ENCODE data around the gene PLEKHG4. TPM values are rescaled to one million over a fixed set of nuclear protein-coding genes. Genes with fewer than 3 reads are reported as not detected.
A peak's percentile ranks its signal among the peaks of the same experiment; 100 is the strongest.

Gene PLEKHG4
- total RNA-seq, 1 experiment from 2014 or later, result 14.0 TPM

DNA sequence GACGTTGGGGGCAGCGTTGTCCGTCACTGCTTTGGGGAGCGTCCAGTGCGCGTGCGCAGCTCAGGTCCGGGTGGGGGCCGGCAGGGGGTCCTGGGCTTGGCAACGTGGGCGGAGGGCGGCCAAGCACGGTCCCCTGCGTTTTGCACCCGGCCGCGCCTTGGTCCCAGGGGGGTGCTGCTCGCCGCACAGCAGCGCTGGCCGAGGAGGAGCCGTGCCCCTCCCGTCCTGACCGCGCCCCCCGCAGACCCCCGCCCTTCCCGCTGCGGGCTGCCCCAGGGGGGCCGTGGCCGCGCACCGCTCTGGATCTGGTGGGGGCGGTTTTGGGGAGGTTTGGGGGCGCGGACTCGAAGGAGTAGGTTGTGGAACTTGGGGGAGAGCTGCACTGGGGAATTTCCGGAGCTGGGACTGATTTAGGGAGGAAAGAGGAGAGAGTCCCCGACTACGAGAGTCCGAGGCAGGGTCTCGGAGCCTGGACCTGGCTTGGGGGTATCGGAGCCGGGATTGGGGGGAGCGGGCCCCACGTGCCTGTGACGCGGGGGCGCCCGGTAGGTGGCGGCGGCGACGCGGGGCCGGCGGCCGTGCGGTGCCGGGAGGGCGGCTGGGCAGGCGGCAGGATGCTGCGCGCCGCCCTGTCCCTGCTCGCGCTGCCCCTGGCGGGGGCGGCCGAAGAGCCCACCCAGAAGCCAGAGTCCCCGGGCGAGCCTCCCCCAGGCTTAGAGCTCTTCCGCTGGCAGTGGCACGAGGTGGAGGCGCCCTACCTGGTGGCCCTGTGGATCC, 30.7 kb upstream of the PLEKHG4 start, which contains the start of gene SLC9A5:
Gene SLC9A5 (plus strand): TSS at position 579 of the 777 bp plus-strand sequence. CDS start 36 bp downstream, at position 615.
- H2AFZ ChIP-seq, result peak within 1 kb of the TSS; percentile 77
- H3K27ac ChIP-seq, result no peak within 1 kb of the TSS
- DNase-seq, result peak in 1 of 2 experiments; percentile 23
- no peaks in the 10 kb centered on the region for H4K20me1 ChIP-seq (ENCODE audit: insufficient read depth)
- POLR2A ChIA-PET (ENCODE audit: unreplicated experiment), result interaction anchor here (0.8 kb wide), 1 partner anchor 718 kb away, joined by 6 read pairs; no protein-coding TSS in a partner anchor
- no peaks in the 10 kb centered on the region for H3K9me3 ChIP-seq (ENCODE audit: insufficient read depth, low read depth)
- H3K79me2 ChIP-seq (ENCODE audit: low read depth), result peaks cover 21% of the 10 kb centered on the region
- intact Hi-C loops (cut with micrococcal nuclease; ENCODE audit: unreplicated experiment), result loop anchor here (5.0 to 10.0 kb wide), 2 partner anchors 76 to 986 kb away; partner anchors contain the start of genes ESRP2 and NOL3
- H3K36me3 ChIP-seq (ENCODE audit: low read depth), result no peaks in the 10 kb centered on the region
- no peaks in the 10 kb centered on the region; the same call in 1 of the 2 replicates for H3K27me3 ChIP-seq (ENCODE audit: insufficient read depth, low read depth)
- peak within 1 kb of the TSS; percentile 87 for H3K4me2 ChIP-seq
- TF ChIP-seq EZH2 (IDR thresholded peaks at IDR 0.05; ENCODE audit: low read depth), result no peak
- TF ChIP-seq, protein P1, sequence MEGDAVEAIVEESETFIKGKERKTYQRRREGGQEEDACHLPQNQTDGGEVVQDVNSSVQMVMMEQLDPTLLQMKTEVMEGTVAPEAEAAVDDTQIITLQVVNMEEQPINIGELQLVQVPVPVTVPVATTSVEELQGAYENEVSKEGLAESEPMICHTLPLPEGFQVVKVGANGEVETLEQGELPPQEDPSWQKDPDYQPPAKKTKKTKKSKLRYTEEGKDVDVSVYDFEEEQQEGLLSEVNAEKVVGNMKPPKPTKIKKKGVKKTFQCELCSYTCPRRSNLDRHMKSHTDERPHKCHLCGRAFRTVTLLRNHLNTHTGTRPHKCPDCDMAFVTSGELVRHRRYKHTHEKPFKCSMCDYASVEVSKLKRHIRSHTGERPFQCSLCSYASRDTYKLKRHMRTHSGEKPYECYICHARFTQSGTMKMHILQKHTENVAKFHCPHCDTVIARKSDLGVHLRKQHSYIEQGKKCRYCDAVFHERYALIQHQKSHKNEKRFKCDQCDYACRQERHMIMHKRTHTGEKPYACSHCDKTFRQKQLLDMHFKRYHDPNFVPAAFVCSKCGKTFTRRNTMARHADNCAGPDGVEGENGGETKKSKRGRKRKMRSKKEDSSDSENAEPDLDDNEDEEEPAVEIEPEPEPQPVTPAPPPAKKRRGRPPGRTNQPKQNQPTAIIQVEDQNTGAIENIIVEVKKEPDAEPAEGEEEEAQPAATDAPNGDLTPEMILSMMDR (conservative IDR thresholded peaks at IDR 0.05), result no peak; the same call in 1 of the 2 replicates
- H3K4me1 ChIP-seq (replicated peaks; ENCODE audit: insufficient read depth), result peaks cover 32% of the 10 kb centered on the region
- no TSS peak for BruUV-seq (replicated peaks)
- CTCF ChIA-PET, result interaction anchor here (0.9 kb wide), 1 partner anchor 34 kb away, joined by 3 read pairs; no protein-coding TSS in a partner anchor
- no peaks in the 10 kb centered on the region for H3K9me2 ChIP-seq (ENCODE audit: insufficient read depth)
- peaks cover 42% of the 10 kb centered on the region; the same call in 1 of the 2 replicates for H3F3A ChIP-seq (ENCODE audit: insufficient read depth, low read depth)
- peak within 1 kb of the TSS; percentile 90 for H3K4me3 ChIP-seq

DNA sequence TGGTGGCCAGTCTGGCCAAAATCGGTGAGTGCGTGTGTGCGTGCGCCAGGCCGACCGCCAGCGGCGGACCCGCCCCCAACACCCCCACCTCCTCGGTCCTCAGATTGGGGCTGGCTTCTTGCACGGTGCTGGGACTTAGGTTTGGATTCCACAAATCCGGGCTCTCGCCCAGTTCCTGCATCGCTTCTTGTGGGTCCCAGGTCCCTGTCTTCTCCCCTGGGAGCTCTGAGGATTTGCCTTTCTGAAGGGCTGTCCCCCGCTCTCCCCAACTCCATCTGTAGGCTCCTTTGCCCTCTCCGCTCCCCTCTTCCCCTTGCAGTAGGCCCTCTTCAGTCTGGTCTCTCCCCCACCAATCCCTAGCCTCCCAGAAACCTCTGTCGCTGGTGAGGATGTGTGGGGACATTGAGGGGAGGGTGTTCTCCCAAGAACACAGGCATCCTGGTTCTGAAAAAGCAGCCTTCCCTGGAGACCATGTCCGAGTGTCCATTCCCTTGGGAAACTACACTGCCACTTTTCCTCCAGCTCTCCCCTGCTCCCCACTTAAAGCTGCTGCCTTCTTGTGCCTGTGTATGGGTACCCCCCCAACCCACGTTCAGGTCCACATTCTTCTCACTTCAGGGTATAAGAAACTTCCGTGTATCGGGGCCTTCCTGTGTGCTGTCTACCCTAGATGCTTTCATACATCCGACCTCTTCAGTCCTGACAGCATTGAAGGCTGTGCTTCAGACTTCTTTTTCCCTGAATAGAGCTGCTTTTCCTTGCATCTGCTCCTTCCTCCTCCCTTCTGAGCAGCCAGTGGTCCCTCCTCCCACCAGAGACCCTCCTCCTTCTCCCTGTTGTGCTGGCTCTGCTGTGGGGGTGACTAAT, 29.9 kb upstream of the PLEKHG4 start:
- ChIA-PET CTCF (interaction anchor here (0.6 kb wide), 1 partner anchor 202 kb away, joined by 3 read pairs; no protein-coding TSS in a partner anchor), POLR2A (ENCODE audit: unreplicated experiment) (no interaction called here)
- H3K36me3 ChIP-seq (ENCODE audit: low read depth), result no peaks in the 10 kb centered on the region
- no peak for TF ChIP-seq EZH2 (IDR thresholded peaks at IDR 0.05; ENCODE audit: low read depth)
- TF ChIP-seq, protein P1 (conservative IDR thresholded peaks at IDR 0.05), result no peak
- H3K27ac ChIP-seq, result no peak overlapping the region
- no peak for DNase-seq
- peaks cover 23% of the 10 kb centered on the region for H3K4me1 ChIP-seq (replicated peaks; ENCODE audit: insufficient read depth)
- H3K79me2 ChIP-seq (ENCODE audit: low read depth), result peaks cover 14% of the 10 kb centered on the region
- intact Hi-C loops (cut with micrococcal nuclease; ENCODE audit: unreplicated experiment), result loop anchor here (5.0 to 10.0 kb wide), 2 partner anchors 77 to 985 kb away; partner anchors contain the start of genes ESRP2 and NOL3
- H2AFZ ChIP-seq, result 0 out of 2 replicates have a peak overlapping the region, but pooled peaks have one; percentile 71
- BruUV-seq (replicated peaks), result no TSS peak
- H4K20me1 ChIP-seq (ENCODE audit: insufficient read depth), result no peaks in the 10 kb centered on the region
- peak overlapping the region; percentile 90 for H3K4me3 ChIP-seq
- peaks cover 34% of the 10 kb centered on the region; the same call in 1 of the 2 replicates for H3F3A ChIP-seq (ENCODE audit: insufficient read depth, low read depth)
- H3K9me2 ChIP-seq (ENCODE audit: insufficient read depth), result no peaks in the 10 kb centered on the region
- no peaks in the 10 kb centered on the region; the same call in 1 of the 2 replicates for H3K27me3 ChIP-seq (ENCODE audit: insufficient read depth, low read depth)
- peak overlapping the region; percentile 87 for H3K4me2 ChIP-seq
- no peaks in the 10 kb centered on the region for H3K9me3 ChIP-seq (ENCODE audit: insufficient read depth, low read depth)

DNA sequence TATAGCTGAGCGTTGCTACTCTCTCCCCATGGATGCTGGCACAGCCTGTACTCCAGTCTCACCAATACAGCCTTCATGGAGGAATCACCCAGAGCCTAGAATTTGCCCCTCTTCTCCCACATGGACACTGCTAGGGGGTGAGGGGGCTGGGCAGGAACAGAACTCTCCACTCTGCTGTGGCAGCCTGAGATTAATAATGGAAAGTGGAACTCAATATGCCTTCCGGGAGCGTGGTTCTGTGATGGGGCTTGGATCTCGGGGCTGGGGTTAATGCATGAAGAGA, 29.3 kb upstream of the PLEKHG4 start:
- POLR2A ChIA-PET (ENCODE audit: unreplicated experiment), result no interaction called here
- CTCF ChIA-PET, result interaction anchor here (0.6 kb wide), 1 partner anchor 202 kb away, joined by 3 read pairs; no protein-coding TSS in a partner anchor
- no TSS peak for BruUV-seq (replicated peaks)

More for the DNA sequence above, 29.3 kb upstream of the PLEKHG4 start:
- H4K20me1 ChIP-seq (ENCODE audit: insufficient read depth), result no peaks in the 10 kb centered on the region
- H3K9me3 ChIP-seq (ENCODE audit: insufficient read depth, low read depth), result no peaks in the 10 kb centered on the region
- H2AFZ ChIP-seq, result no peak overlapping the region
- H3K36me3 ChIP-seq (ENCODE audit: low read depth), result no peaks in the 10 kb centered on the region
- no peak for TF ChIP-seq EZH2 (IDR thresholded peaks at IDR 0.05; ENCODE audit: low read depth)
- TF ChIP-seq, protein P1 (conservative IDR thresholded peaks at IDR 0.05), result no peak
- peaks cover 18% of the 10 kb centered on the region for H3K4me1 ChIP-seq (replicated peaks; ENCODE audit: insufficient read depth)
- intact Hi-C loops (cut with micrococcal nuclease; ENCODE audit: unreplicated experiment), result no loop called here
- no peak overlapping the region for H3K4me3 ChIP-seq
- no peak for DNase-seq
- H3K79me2 ChIP-seq (ENCODE audit: low read depth), result peaks cover 8% of the 10 kb centered on the region
- peaks cover 28% of the 10 kb centered on the region; the same call in 1 of the 2 replicates for H3F3A ChIP-seq (ENCODE audit: insufficient read depth, low read depth)
- H3K27ac ChIP-seq, result no peak overlapping the region
- H3K4me2 ChIP-seq, result no peak overlapping the region
- no peaks in the 10 kb centered on the region; the same call in 1 of the 2 replicates for H3K27me3 ChIP-seq (ENCODE audit: insufficient read depth, low read depth)
- no peaks in the 10 kb centered on the region for H3K9me2 ChIP-seq (ENCODE audit: insufficient read depth)

Measured in PC-9 (cell line).